GM19025 (cell line): ENCODE data around the gene PXDN.
A peak's percentile ranks its signal among the peaks of the same experiment; 100 is the strongest.

Experiments used
- ATAC-seq: cut with Tn5 transposase; IDR thresholded peaks from one replicate; pipeline ENCODE4 v1.9.1; 2021; ENCODE audit warnings: mild to moderate bottlenecking, low read depth, moderate library complexity; ENCODE audit not compliant: unreplicated experiment

PXDN gene

DNA sequence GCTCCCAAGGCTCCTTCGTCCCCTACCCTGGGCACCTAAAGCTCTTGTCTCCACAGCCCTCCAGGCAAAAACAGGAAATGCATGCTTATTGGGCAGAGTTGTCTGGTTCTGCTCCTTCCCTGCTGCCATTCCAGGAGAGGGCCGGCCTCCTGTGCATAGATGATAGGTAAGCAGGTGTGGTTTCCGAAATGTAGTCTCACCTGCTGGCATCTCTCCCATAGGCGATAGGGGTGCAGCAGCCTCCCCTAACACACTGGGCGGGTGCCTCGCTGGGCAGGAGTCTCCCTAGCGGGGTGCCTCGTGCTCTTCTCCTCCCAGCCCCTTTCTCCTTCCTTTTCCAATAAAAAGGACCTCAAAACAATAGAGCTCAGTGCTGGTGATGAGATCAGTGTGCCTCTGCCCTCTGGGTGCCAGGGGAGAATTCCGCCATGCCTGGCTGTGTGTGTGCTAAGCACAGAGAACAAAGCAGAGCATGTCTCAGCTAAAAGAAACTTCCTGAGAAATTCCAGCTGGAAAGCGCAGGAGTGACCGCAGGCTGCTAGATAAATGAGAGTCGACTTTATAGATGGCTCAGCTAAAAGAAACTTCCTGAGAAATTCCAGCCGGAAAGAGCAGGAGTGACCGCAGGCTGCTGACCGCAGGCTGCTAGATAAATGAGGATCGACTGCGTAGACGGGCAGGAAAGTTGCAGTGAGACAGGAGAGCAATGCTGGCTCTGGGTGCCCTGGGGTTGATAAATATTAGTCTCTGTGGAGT, 11.3 kb upstream of the PXDN start:
- no peak for ATAC-seq

DNA sequence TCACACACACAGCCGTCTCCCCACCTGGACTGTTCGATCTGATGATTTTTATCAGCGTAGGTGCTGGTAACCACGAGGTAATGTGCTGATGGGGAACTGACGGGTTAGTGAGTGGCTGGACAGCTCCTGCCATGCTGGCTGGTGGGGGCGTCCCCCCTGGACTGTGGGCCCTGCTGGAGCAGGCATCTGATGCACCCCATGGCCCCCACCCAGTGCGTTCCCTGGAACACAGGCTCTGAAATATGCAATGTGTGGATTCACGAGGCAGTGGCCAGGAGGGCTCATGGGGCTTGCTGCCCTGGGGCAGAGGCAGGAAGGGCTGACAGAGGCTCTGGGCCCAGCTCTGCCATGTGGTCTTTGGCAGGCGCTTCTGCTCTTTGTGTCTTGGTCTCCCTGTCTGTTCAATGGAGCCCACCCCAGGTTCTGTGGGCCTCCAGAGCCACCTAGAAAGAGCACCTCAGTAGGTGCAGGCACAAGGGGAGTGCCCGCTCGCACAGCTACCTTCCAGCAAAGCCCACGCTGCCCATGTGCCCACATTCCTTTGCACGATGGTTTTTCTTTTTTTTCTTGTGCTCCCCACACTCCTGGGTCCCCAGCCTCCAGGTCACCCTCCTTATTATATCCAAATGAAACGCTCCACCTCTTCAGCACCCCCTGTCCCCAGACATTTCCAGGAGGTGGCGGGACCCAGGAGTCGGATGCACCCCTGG, 10.3 kb upstream of the PXDN start:
- no peak for ATAC-seq

DNA sequence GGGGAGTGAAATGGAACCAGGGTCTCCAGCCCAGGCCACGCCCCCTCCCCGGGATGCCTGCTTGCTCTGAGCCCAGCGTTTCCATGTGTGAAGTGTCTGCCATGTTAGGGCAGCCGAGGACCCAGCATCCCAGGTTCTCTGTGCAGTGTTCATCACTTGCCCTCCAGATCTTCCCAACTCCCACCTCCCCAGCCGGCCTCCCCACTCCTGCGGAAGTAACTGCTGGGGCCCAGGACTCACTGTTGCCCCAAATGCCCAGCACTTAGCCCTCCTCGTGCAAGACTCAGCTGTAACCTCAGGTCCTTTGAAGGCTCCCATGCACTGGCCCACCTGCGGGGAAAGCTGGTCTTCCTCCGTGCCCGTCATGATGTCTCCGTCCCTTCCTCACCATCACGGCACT, 9.7 kb upstream of the PXDN start:
- ATAC-seq: no peak

DNA sequence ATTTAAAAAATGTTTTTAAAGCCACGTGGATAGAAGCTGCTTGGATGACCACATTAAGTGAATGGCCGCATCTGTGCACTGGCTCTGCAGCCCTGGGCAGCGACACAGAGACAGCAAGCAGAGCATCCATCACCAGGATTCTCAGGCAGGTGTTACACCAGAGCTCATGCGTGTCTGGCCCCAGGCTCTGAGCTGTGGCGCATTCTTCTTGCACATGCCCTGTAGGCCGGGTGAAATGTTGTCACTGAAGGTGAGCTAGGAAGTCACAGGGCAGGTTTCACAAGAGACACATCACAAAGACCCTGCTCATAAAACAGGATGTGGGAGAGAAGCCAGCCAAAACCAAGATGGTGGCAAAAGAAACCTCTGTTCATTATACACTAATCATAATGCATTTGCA, 8.4 kb upstream of the PXDN start:
- ATAC-seq: no peak

DNA sequence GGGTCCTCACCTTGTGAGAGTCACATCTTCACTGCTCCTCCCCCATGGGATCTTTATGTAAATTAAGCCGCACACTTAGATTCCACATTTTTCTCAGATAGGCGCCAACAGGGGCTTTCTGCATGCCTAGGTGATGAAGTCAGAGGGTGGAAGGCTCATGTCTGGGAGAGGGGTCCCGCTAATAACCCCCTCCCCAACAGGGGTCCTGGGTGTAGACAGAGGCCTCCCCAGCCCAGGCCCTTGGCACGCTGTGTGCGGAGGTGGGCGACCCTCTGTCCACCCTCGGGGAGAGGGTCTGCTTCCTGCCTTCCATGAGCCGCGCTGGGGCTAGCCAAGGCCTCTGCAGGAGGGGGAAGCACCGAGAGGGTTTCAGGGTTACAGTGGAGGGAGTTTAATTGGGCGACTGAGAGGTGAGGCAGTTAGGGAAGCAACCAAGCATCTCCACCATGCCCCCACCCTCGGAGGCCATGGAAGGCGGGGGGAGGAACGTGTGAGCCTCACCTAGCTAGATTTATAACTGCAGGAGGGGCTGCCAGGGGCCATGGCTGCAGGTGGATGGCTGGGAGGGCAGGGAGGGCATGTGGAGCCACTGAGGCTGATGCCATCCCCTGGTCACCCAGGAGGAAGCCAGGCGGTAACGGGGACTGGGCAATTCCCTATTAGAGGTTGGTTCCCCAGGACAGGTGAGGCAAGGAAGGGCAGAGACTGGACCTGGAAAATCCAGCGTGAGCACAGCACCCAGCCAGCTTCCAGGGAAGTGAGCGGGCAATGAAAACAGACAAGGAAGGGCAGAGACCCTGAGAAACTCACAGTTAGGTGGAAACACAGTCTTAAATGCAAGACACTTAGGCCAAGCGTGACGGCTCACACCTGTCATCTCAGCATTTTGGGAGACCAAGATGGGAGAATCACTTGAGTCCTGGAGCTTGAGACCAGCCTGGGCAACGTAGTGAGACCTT, 7.7 kb upstream of the PXDN start:
- no peak for ATAC-seq

DNA sequence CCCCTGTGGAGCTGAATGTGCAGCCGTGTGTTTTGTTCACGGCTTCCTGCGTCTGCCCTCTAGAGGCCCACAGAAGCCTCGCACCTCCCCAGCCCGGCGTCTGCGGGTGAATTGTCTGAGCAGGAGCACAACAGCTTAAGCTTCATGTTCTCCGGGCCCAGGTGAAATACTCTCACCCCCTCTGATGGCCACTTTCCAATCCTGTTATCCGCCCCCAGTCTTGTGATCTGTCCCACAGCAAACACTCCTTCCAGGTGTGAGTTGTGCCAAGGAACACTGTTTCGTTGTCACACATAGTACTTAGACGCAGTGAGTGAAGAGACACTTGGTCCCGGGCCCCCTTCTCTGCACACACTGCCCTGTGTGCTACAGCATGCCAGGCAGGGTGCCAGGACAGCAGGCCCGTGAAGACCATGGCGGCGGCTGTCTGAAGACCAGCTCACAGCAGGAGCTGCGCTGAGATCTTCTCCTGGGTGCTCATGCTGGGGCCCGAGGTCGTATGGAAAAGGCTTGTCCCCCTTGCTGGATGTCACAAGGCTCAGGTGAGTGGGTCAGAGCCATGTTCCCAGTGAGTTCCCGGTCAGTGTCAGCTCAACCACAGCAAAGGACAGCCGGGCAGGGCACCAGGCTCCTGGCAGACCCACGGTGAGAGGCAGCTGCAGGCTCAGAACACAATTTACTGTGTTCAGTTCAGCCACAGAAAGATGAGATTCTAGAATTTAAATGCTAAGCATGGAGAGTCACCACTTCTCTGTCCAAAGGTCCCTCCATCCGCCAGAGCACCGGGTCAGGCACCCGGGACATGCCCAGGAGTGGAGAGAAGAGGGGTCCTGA, 6.8 kb upstream of the PXDN start:
- peak; percentile 60 for ATAC-seq

DNA sequence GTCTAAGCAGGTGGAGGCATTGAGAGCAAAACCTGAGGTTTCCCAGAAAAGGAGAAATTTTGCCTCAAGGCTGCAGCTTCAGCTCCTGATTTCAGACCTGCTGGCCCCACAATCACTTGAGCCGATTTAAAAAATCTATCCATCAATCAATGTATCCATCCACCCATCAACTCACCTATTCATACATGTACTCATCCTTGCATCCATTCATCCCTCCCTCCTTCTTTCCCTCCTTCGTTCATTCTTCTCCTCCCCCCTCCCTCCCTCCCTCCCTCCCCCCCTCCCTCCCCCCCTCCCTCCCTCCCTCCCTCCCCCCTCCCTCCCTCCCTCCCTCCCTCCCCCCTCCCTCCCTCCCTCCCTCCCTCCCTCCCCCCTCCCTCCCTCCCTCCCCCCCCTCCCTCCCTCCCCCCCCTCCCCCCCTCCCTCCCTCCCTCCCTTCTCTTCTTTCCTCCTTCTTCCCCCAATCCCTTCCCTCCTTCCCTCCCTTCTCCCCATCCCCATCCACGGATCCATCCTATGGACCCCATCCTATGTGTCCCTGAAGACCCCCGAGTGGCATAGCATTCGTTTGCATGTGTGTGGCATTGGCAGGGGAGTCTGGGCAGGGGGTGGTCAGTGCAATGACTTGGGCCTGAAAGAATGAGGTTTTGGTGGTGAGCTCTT, 6.1 kb upstream of the PXDN start:
- no peak for ATAC-seq

DNA sequence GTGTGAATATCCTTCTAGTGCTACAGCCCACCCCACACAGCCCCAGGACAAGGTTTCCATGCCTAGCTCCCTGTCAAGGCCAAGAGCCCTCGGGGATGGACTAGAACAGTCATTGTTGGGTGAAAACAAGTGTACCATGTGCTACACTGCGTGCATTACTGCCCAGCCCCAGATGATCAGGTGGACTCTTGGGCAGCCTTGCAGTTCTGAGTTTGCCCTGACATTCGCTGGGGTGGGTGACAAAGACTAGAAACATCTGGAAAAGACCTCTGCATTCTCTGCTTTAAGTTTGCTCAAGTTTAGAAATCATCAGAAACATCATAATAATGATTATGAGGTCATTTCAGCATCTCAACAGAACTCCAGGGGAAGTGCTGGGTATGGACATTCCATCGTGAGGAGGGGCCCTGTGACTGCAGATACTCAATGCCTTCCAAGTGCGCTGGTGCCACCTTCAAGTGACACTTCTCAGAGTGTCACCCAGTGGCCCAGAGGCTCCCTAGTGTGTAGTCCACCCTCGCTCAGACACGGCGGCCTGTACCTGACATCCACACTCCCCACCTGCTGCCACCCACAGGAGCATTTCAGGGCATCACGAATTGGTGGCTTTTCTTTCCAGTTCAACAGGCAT, 5.3 kb upstream of the PXDN start:
- ATAC-seq: no peak

DNA sequence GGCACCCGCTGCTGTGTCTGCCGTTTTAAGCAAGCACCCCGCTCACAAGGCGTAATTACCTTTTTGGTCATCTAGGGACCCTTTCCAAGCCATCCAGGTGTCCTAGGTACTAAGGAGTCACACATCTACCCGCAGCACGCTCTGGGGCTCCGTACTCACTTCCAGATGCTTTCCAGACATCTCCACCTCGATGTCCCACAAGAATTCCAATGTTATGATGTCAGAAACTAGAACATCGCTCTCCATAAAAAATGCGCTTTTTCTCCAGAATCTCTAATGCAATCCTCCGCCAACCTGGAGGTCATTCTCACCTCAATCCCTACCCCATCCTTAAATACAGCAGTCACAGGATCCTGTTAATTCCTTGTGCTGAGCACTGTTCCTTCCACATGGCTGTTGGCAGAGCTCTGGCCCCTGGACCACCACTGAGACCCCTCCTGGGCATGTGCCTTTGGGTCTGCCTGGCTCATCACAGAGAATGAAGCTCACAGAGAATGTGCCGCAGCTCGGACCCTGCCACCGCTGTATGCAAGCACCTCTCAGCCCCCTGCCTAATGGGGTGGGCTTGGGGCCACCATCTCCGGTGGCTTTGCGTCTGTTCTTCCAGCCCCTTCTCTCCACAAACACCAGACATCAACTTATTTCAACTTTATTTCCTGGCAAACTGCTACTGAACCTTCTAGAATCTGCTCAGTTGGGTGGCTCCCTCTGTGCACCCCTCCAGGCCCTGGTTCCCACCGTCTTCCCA, 4.6 kb upstream of the PXDN start:
- ATAC-seq: no peak

DNA sequence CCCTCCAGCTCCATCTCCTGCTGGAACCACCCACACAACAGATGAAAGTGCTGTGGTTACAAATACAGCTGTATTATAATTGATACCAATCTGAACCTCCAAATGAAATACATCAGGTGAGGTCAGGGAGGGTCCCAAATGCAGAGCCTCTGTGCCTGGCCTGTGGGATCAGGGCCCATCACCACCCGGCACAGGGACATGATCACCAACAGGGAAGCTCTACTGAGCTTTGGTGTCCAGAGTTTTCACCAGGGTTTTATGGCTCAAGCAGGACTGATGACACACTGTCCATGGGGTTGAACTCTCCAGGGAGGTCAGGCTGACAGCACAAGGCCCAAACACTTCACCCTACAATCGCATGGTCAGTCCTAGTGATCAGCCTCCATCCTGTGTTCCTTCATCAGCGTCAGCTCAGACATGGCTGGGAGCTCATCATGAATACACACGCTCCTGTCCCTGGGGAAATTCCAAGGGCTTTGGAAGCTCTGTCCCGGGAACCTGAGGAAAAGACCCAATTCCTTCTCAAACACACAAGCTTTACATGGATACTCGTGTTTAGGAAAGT, 3.9 kb upstream of the PXDN start:
- ATAC-seq: no peak

DNA sequence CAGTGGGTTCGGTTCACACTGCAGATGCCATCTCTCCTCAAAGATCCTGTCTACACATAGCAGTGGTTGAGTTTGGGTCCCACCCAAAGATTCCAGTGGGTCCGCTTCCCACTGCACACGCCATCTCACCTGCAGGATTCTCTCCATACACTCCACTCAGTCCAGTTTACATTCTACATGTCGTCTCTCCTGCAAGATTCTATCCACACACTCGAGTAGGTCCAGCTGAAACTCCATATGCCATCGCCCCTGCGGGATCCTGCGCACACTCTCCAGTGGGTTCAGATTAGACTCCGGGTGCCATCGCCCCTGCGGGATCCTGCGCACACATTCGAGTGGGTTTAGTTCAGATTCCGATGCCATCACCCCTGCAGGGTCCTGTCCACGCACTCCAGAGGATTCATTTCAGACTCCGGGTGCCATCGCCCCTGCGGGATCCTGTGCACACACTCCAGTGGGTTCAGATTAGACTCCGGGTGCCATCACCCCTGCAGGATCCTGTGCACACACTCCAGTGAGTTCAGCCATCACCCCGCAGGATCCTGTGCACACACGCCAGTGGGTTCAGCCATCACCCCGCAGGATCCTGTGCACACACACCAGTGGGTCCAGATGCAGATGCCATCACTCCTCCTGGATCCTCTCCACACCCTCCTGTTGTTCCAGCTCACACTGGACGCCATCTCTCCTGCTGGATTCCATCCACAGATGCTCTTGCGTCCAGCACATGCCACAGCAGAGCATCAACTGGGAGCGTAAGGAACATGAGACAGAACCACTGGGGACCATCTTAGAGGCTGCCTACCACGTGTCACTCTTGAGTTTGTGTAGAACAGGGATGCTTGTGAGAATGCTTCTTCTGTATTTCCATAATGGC, 3.0 kb upstream of the PXDN start:
- no peak for ATAC-seq

DNA sequence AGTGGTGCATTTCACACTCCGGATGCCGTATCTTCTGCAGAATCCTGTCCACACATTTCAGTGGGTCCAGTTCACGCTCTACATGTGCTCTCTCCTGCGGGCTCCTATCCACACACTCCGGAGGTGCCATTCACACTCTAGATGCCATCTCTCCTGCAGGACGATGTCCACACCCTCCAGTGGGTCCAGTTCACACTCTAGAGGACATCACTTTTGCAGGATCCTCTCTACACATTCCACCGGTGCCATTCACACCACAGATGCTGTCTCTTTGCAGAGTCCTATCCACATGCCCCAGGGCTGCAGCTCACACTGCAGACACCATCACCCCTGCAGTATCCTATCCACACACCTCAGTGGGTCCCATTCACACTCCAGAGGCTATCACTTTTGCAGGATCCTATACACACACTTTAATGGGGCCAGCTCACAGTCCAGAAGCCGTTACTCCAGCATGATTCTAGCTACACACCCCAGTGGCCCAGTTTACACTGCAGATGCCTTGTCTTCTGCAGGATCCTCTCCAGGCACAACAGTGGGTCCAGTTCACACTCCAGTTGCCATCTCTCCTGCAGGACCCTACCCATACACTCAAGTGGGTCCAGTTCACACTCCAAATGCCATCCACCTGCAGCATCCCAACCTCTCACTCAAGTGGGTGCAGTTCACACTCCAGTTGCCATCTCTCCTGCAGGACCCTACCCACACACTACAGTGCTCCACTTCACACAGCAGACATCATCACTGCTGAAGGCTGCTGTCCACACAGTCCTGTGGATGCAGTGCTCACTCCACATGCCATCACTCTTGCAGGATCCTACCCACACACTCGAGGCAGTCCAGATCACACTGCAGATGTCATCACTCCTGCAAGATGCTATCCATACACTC, 2.1 kb upstream of the PXDN start:
- no peak for ATAC-seq

DNA sequence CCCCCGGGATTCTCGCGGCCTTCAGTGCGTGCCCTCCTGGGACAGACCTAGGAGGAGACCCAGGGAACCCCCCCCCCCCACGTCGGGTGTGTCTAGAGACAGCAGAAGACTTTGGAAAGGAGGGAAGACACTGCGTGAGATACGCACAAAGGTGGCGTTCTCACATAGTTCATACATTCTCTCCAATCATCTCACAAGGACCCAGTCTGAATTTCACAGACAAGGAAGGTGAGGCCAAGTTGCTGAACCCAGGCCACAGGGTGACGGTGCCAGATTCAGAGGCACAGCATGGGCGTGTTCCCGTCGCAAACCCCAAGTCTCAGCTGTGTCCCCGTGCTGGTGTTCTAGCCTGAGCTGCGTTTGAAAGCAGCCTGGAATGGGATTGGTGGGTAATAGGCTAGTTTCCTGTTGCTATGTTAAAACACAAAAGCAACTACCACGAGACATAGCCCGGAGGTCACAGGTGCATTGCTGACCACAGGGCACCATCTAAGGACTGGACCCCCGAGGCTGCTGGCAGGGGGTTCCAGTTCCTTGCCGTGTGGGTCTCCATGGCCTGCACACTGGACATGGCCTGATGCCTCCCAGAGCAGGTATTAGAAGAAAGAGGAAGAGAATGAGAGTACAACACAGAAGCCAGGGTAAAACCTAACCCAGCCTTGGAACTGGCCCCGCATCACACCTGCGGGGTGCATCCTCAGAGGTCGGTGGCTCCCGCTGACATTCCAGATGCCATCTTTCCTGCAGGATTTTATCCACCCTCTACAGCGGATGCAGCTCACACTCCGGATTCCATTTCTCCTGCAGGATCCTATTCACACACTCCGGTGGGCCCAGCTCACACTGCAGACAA, 1.1 kb upstream of the PXDN start:
- ATAC-seq: no peak

DNA sequence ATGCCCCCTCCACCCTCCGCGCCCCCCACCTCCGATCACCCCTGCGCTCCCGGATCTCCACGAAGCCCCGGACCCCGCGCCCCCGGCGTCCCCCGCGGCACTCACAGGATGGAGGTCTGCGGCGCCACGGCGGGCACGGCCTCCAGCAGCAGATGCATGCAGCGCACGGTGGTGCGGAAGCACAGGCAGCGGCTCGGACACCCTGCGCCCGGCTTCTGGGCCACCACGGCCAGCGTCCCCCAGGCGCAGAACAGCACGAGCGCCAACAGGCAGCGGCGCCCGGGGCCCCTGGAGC, 217 bp downstream of the PXDN start:
- no peak for ATAC-seq

DNA sequence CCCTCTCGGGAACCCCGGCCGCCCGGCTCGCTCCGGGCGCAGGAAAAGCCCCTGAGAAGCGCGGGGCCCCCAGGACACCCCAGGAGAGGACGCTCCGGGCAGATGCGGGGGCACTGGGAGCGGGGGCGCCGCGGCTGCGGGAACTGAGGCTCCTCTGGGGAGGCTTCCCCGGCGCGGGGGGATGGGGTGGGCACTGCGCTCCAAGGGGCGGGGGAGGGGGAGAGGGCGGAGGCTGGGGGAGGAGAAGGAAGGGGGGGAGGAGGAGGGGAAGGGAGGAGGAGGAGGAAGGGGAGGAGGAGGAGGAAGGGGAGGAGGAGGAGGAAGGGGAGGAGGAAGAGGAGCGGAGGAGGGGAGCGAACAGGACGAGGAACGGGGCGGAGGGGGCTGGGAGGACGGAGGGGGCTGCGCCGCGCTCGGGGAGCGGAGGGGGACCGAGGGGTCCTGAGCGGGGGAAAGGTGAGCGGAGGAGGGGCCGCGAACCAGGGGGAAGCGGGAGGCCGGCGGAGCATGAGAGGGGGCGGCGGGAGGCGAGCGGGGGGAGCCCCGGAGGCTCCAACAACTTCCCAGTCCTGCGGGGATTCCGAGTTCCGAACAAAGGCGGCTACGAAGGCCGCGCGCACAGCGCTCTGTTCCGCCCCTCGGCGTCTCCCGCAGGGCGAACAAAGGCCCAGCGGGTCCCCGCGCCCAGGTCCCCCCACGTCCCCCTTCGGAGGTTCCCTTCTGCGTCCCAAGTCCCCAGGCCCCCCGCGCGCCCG, 742 bp downstream of the PXDN start:
- ATAC-seq: no peak
